ENCODE measurements around the gene MRPL24. TPM values are rescaled to one million over a fixed set of nuclear protein-coding genes. Genes with fewer than 3 reads are reported as not detected.

Gene MRPL24
- total and polyA plus RNA-seq, 9 of the 15 experiments (the other 6 are each of a cell fraction or from before 2014, with no cell fraction given) = 74.3 to 267 (median 113) TPM

DNA sequence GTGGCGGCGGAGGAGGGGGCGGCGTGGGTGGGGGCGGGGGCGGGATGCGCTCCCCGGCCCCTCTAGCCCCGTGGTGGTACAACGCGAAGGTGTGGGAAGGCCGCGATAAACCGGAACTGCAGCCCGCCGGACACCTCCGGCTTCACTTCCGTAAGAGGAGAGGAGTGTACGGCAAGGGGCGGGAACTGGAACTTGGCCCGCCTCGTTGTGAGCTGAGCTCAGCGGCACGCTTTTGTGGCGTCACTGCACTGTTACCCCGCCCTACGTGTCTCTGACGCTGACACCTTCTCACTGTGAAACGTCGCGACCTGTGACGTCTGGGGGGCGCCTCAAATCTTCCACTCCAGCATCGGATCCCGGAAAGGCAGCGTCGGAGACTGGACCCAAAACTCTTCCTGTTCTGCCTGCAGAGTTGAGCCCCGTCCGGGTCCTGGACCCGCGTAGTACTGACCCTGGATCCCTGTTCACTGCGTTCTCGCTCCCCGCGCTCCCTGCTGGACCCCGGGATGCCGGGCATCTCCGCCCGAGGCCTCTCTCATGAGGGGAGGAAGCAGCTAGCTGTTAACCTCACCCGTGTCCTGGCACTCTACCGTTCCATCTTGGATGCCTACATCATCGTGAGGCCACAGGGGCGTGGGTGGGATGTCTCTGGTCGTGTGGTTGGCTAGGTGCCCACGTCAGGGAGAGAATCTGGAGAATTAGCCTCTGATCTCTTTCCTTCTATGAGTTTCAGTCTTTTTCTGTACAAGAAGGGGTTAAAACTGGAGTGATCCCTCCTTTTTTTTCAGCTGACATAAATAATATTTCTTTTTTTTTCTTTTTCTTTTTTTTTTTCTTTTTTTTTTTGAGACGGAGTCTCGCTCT is 12.1 kb downstream of the MRPL24 start, which contains the start of gene ISG20L2 (continued):
- TF ChIP-seq NRF1 (conservative IDR thresholded peaks at IDR 0.05 in 1 of 2, IDR thresholded peaks at IDR 0.05 in 1 of 2) (no peak), ATF7 (IDR thresholded peaks at IDR 0.05) (peak; percentile 96), ZSCAN32 (CRISPR knock-in tag; IDR thresholded peaks at IDR 0.05) (no peak), MBD1 (CRISPR knock-in tag; IDR thresholded peaks at IDR 0.05) (no peak), MEF2A (IDR thresholded peaks at IDR 0.05; ENCODE audit: control insufficient read depth, low read depth, low read length) (no peak), BMI1 (IDR thresholded peaks at IDR 0.05; ENCODE audit: low read length) (no peak), HNRNPH1 (optimal IDR thresholded peaks at IDR 0.05; ENCODE audit: low read depth, low read length) (no peak), SPI1 (IDR thresholded peaks at IDR 0.05; ENCODE audit: borderline replicate concordance, low read depth, low read length) (peak; percentile 91), ZNF280A (IDR thresholded peaks at IDR 0.05; ENCODE audit: low read depth, partially characterized antibody) (no peak), PPARD (CRISPR knock-in tag; IDR thresholded peaks at IDR 0.05) (no peak), RFX5 (IDR thresholded peaks at IDR 0.05; ENCODE audit: low read depth, low read length) (peak; percentile 35; the same call in 1 of the 2 replicates), PRDM10 (IDR thresholded peaks at IDR 0.05; ENCODE audit: partially characterized antibody) (no peak), SIN3B (IDR thresholded peaks at IDR 0.05; ENCODE audit: low read depth) (peak; percentile 89), ZNF253 (CRISPR knock-in tag; conservative IDR thresholded peaks at IDR 0.05) (no peak), ZNF134 (CRISPR knock-in tag; conservative IDR thresholded peaks at IDR 0.05) (no peak)
- TF ChIP-seq, protein P1, sequence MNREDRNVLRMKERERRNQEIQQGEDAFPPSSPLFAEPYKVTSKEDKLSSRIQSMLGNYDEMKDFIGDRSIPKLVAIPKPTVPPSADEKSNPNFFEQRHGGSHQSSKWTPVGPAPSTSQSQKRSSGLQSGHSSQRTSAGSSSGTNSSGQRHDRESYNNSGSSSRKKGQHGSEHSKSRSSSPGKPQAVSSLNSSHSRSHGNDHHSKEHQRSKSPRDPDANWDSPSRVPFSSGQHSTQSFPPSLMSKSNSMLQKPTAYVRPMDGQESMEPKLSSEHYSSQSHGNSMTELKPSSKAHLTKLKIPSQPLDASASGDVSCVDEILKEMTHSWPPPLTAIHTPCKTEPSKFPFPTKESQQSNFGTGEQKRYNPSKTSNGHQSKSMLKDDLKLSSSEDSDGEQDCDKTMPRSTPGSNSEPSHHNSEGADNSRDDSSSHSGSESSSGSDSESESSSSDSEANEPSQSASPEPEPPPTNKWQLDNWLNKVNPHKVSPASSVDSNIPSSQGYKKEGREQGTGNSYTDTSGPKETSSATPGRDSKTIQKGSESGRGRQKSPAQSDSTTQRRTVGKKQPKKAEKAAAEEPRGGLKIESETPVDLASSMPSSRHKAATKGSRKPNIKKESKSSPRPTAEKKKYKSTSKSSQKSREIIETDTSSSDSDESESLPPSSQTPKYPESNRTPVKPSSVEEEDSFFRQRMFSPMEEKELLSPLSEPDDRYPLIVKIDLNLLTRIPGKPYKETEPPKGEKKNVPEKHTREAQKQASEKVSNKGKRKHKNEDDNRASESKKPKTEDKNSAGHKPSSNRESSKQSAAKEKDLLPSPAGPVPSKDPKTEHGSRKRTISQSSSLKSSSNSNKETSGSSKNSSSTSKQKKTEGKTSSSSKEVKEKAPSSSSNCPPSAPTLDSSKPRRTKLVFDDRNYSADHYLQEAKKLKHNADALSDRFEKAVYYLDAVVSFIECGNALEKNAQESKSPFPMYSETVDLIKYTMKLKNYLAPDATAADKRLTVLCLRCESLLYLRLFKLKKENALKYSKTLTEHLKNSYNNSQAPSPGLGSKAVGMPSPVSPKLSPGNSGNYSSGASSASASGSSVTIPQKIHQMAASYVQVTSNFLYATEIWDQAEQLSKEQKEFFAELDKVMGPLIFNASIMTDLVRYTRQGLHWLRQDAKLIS (CRISPR knock-in tag; IDR thresholded peaks at IDR 0.05) = no peak
